Sigmoid colon (tissue), 7 donors: Measurements from ENCODE around the gene PSENEN. TPM values are rescaled to one million over a fixed set of nuclear protein-coding genes. Genes with fewer than 3 reads are reported as not detected.
"Not testable (repeated sequence)": the region's sequence is repeated elsewhere in the genome, so short reads cannot be mapped to it uniquely, and the experiment has no call there.

ENCODE experiments used
- DNase-seq: peaks from one replicate; pipeline ENCODE4 v3.0.0-alpha.2; 2019
- H3K27ac ChIP-seq, 4 donors: fragments of 200-600 bp; sonication (generic); one replicate each; pipeline ENCODE4 v1.5.1; 2016 to 2019; ENCODE audit warnings: mild to moderate bottlenecking in 1 of 4
- H3K27me3 ChIP-seq, 3 donors: fragments of 200-600 bp; sonication (generic); one replicate each; pipeline ENCODE4 v1.5.1; 2019; ENCODE audit warnings: mild to moderate bottlenecking in 1 of 3
- H3K36me3 ChIP-seq, 4 donors: fragments of 200-600 bp; sonication (generic); one replicate each; pipeline ENCODE4 v1.5.1; 2016 to 2019
- H3K4me1 ChIP-seq, 4 donors: fragments of 200-600 bp; sonication (generic); one replicate each; pipeline ENCODE4 v1.5.1; 2017 to 2019
- H3K4me3 ChIP-seq, 4 donors: fragments of 200-600 bp; sonication (generic); one replicate each; pipeline ENCODE4 v1.5.1; 2017 to 2019; ENCODE audit warnings: mild to moderate bottlenecking in 2 of 4, moderate library complexity in 1 of 4
- H3K9me3 ChIP-seq, 4 donors: fragments of 200-600 bp in 3 of 4; sonication (generic) in 3 of 4; one replicate each; pipeline versions ENCODE4 v1.5.1 to v1.6.1; 2013 to 2019
- EP300 ChIP-seq, 4 donors: sonication (generic); formaldehyde crosslinking; IDR thresholded peaks; one replicate each; pipeline ENCODE4 v1.6.1; 2017; ENCODE audit warnings: antibody characterized with exemption in 4 of 4
- POLR2A ChIP-seq, 2 donors: fragments of 450-650 bp; IDR thresholded peaks; one replicate each; pipeline ENCODE4 v1.6.1; 2016; ENCODE audit warnings: antibody characterized with exemption in 2 of 2, mild to moderate bottlenecking in 2 of 2, moderate library complexity in 2 of 2
- POLR2AphosphoS5 ChIP-seq, 4 donors: sonication (generic); formaldehyde crosslinking; IDR thresholded peaks; one replicate each; pipeline ENCODE4 v1.6.1; 2017; ENCODE audit warnings: antibody characterized with exemption in 4 of 4
- WGBS, 2 donors: extraction: QIAGEN DNeasy Blood & Tissue Kit; methylation state at CpG; one replicate each; pipeline ENCODE4 v1.1.7; 2013; 5-methylcytosine and 5-hydroxymethylcytosine counted together
- intact Hi-C: fragments of 100-400 bp; cut with DNase I; formaldehyde crosslinking; loops from one replicate; pipeline ENCODE4 v1.15.1; 2023
- polyA plus RNA-seq, 3 donors: library from polyadenylated mRNA; stranded (reverse); fragments of 200-250 nt; gene quantifications; one replicate each; pipeline ENCODE4 v1.2.3, GENCODE V29; 2013
- total RNA-seq, 4 donors: library from RNA; depleted of rRNA; stranded (reverse); fragments of >200 nt; gene quantifications; one replicate each; pipeline ENCODE4 v1.1.0, GENCODE V29; 2016
- TF ChIP-seq, protein P1 (sequence below), 4 experiments: fragments of 450-650 bp in 3 of 4; fragments of 200-600 bp in 1 of 4; IDR thresholded peaks; one replicate each; pipeline ENCODE4 v1.5.1; 2016 to 2019; ENCODE audit warnings: antibody characterized with exemption in 4 of 4, mild to moderate bottlenecking in 3 of 4, moderate library complexity in 2 of 4
- donor health status: healthy with polysubstance abuse.
- donor health status: Bipolar disorder and iron deficiency.
- donor health status: healthy.

PSENEN gene
- total and polyA plus RNA-seq, 7 donors, result 27.8 to 72.3 (median 44.9) TPM

DNA sequence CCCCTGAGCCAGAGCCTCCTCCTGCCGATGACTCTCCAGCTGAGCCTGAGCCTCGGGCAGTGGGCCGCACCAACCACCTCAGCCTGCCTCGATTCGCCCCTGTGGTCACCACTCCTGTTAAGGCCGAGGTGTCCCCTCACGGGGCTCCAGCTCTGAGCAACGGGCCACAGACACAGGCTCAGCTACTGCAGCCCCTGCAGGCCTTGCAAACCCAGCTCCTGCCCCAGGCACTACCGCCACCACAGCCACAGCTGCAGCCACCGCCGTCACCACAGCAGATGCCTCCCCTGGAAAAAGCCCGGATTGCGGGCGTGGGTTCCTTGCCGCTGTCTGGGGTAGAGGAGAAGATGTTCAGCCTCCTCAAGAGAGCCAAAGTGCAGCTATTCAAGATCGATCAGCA, 24.1 kb upstream of the PSENEN start:
- no peak for DNase-seq
- 95 to 96% methylated on average over 16 of the region's 16 CpGs for WGBS, 2 donors
- Histone ChIP-seq H3K27ac (no peak overlapping the region), H3K4me3 (no peak overlapping the region), H3K4me1 (peaks cover 0 to 23% (median 16%) of the 10 kb centered on the region in 4 donors), H3K27me3 (no peaks in the 10 kb centered on the region), H3K36me3 (peaks cover 41 to 69% (median 48%) of the 10 kb centered on the region in 4 donors), H3K9me3 (no peaks in the 10 kb centered on the region)
- TF ChIP-seq, protein P1, sequence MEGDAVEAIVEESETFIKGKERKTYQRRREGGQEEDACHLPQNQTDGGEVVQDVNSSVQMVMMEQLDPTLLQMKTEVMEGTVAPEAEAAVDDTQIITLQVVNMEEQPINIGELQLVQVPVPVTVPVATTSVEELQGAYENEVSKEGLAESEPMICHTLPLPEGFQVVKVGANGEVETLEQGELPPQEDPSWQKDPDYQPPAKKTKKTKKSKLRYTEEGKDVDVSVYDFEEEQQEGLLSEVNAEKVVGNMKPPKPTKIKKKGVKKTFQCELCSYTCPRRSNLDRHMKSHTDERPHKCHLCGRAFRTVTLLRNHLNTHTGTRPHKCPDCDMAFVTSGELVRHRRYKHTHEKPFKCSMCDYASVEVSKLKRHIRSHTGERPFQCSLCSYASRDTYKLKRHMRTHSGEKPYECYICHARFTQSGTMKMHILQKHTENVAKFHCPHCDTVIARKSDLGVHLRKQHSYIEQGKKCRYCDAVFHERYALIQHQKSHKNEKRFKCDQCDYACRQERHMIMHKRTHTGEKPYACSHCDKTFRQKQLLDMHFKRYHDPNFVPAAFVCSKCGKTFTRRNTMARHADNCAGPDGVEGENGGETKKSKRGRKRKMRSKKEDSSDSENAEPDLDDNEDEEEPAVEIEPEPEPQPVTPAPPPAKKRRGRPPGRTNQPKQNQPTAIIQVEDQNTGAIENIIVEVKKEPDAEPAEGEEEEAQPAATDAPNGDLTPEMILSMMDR (IDR thresholded peaks at IDR 0.05), result no peak
- TF ChIP-seq EP300 (IDR thresholded peaks at IDR 0.05), result no peak
- intact Hi-C loops, result no loop called here

DNA sequence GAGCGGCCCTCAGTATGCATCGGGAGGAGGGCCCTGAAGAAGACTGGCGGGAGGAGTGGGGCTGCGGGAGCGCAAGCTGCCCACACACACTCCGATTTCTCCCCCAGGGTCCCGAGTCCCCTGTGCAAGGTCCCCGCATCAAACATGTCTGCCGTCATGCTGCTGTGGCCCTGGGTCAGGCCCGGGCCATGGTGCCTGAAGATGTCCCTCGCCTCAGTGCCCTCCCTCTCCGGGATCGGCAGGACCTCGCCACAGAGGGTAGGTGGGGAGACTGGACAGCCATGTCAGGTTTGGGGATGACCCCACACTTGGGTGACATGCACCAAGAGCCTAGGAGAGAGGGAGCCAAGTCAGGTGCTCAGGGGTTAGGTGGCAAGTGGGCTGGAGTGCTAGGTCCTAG, 23.0 kb upstream of the PSENEN start:
- intact Hi-C loops, result no loop called here
- no peak for TF ChIP-seq POLR2AphosphoS5 (IDR thresholded peaks at IDR 0.05)
- TF ChIP-seq, protein P1 (IDR thresholded peaks at IDR 0.05), result no peak
- no peak for TF ChIP-seq EP300 (IDR thresholded peaks at IDR 0.05)
- TF ChIP-seq POLR2A (IDR thresholded peaks at IDR 0.05), result no peak
- no peak for DNase-seq
- peaks cover 0 to 19% (median 15%) of the 10 kb centered on the region in 4 donors for H3K4me1 ChIP-seq
- H3K36me3 ChIP-seq, result peaks cover 50 to 80% (median 58%) of the 10 kb centered on the region in 4 donors
- H3K27me3 ChIP-seq, result no peaks in the 10 kb centered on the region
- no peaks in the 10 kb centered on the region for H3K9me3 ChIP-seq
- 95 to 96% methylated on average over 14 of the region's 14 CpGs for WGBS, 2 donors
- H3K27ac ChIP-seq, result no peak overlapping the region
- no peak overlapping the region for H3K4me3 ChIP-seq

DNA sequence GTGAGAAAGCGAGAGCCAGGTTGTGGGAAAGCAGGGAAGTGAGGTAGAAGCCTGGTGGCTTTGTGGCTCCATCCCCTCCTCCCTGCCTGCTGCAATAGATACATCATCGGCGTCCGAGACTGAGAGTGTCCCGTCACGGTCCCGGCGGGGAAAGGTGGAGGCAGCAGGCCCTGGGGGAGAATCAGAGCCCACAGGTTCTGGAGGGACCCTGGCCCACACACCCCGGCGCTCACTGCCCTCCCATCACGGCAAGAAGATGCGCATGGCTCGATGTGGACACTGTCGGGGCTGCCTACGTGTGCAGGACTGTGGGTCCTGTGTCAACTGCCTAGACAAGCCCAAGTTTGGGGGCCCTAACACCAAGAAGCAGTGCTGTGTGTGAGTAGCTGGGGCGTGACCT, 22.6 kb upstream of the PSENEN start:
- no peak for DNase-seq
- Histone ChIP-seq H3K36me3 (peaks cover 54 to 85% (median 62%) of the 10 kb centered on the region in 4 donors), H3K4me3 (no peak overlapping the region), H3K9me3 (no peaks in the 10 kb centered on the region), H3K27me3 (no peaks in the 10 kb centered on the region), H3K27ac (no peak overlapping the region), H3K4me1 (peaks cover 0 to 19% (median 15%) of the 10 kb centered on the region in 4 donors)
- no peak for TF ChIP-seq POLR2A (IDR thresholded peaks at IDR 0.05)
- TF ChIP-seq, protein P1 (IDR thresholded peaks at IDR 0.05), result no peak
- TF ChIP-seq POLR2AphosphoS5 (IDR thresholded peaks at IDR 0.05), result no peak
- TF ChIP-seq EP300 (IDR thresholded peaks at IDR 0.05), result no peak
- intact Hi-C loops, result no loop called here
- WGBS, 2 donors, result 95 to 96% methylated on average over 16 of the region's 16 CpGs

DNA sequence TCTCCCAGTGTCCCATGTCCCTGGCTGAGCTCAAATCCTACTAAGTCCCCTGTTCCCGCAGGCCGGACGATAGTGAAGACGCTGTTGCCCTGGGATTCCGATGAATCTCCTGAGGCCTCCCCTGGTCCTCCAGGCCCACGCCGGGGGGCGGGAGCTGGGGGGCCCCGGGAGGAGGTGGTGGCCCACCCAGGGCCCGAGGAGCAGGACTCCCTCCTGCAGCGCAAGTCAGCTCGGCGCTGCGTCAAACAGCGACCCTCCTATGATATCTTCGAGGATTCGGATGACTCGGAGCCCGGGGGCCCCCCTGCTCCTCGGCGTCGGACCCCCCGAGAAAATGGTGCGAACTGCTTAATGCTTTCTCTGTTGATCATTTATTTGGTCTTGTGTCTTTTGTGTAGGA, 21.8 kb upstream of the PSENEN start:
- Histone ChIP-seq H3K9me3 (no peaks in the 10 kb centered on the region), H3K27me3 (no peaks in the 10 kb centered on the region), H3K27ac (no peak overlapping the region), H3K36me3 (peaks cover 57 to 92% (median 70%) of the 10 kb centered on the region in 4 donors), H3K4me3 (no peak overlapping the region), H3K4me1 (peaks cover 0 to 15% (median 13%) of the 10 kb centered on the region in 4 donors)
- WGBS, 2 donors, result 96 to 97% methylated on average over 24 of the region's 24 CpGs
- TF ChIP-seq, protein P1 (IDR thresholded peaks at IDR 0.05), result no peak
- TF ChIP-seq EP300 (IDR thresholded peaks at IDR 0.05) (no peak), POLR2AphosphoS5 (IDR thresholded peaks at IDR 0.05) (no peak), POLR2A (IDR thresholded peaks at IDR 0.05) (no peak)
- intact Hi-C loops, result no loop called here
- DNase-seq, result no peak

DNA sequence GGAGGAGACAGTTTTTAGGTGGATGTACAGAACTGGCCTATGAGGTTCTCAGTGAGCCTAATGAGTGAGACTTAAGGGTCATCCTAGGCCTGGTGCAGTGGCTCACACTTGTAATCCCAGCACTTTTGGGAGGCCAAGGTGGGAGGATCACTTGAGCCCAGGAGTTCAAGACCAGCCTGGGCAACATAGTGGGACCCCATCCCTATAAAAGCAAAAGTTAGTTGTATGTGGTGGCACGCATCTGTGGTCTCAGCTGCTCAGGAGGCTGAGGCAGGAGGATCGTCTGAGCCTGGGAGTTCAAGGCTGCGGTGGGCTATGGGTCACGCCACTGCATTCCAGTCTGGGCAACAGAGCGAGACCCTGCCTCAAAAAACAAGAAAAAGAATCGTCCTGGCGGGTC, 21.3 kb upstream of the PSENEN start:
- H3K4me3 ChIP-seq, H3K4me1 ChIP-seq, H3K9me3 ChIP-seq, H3K27me3 ChIP-seq, intact Hi-C loops, DNase-seq, H3K27ac ChIP-seq: not testable (repeated sequence)
- H3K36me3 ChIP-seq, result peaks cover 57 to 97% (median 74%) of the 10 kb centered on the region in 4 donors
- 96% methylated on average over 7 of the region's 7 CpGs for WGBS, 2 donors
